ENCODE data around the gene AFF3. TPM values are rescaled to one million over a fixed set of nuclear protein-coding genes. Genes with fewer than 3 reads are reported as not detected.

Gene AFF3
- total and polyA plus RNA-seq, 2 donors (not counting 3 experiments of a cell fraction or from before 2014, with no cell fraction given) = 0.06 to 0.07 TPM

DNA sequence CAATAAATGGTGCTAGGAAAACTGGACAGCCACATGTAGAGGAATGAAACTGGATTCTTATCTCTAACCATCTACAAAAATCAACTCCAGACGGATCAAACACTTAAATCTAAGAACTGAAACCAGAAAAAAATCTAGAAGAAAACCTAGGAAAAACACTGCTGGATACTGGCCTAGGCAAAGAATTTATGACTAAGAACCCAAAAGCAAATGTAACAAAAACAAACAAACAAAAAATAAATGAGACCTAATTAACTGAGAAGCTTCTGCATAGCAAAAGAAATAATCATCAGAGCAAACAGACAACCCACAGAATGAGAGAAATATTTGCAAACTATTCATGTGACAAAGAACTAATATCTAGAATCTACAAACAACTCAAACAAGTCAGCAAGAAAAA is 338.5 kb downstream of the AFF3 start:
- no peaks in the 10 kb centered on the region for H3K79me2 ChIP-seq (ENCODE audit: control insufficient read depth, insufficient read depth, low read length)
- no peak overlapping the region for H3K4me2 ChIP-seq (ENCODE audit: insufficient read depth, low read length)
- H3K9me1 ChIP-seq (replicated peaks; ENCODE audit: control insufficient read depth, extremely low read depth, insufficient read depth, low read length) = no peaks in the 10 kb centered on the region
- H3K4me3 ChIP-seq (replicated peaks in 1 of 3; ENCODE audit: insufficient read depth in 1 of 3, low read depth in 1 of 3, low read length in 3 of 3) = no peak overlapping the region
- no peaks in the 10 kb centered on the region for H3K4me1 ChIP-seq (ENCODE audit: control insufficient read depth, extremely low read depth, insufficient read depth, low read length)
- BruUV-seq (replicated peaks) = no TSS peak
- no peak overlapping the region for H3K9ac ChIP-seq (replicated peaks; ENCODE audit: extremely low read depth, insufficient read depth, low read length)
- no peaks in the 10 kb centered on the region for H3K9me3 ChIP-seq (replicated peaks; ENCODE audit: control insufficient read depth, insufficient read depth, low read length)
- H3K27ac ChIP-seq (ENCODE audit: insufficient read depth, low read depth, low read length) = no peak overlapping the region
- TF ChIP-seq FOS (IDR thresholded peaks at IDR 0.05; ENCODE audit: borderline replicate concordance, insufficient read depth, low read length) (no peak), MYC (IDR thresholded peaks at IDR 0.05; ENCODE audit: low read depth, low read length) (no peak)
- H3K27me3 ChIP-seq (ENCODE audit: control insufficient read depth in 2 of 2, insufficient read depth in 2 of 2, low read length in 2 of 2) = peaks cover 0 to 12% of the 10 kb centered on the region in 2 experiments
- CTCF ChIA-PET = no interaction called here
- no peak overlapping the region for H2AFZ ChIP-seq (ENCODE audit: low read depth, low read length)
- no peaks in the 10 kb centered on the region for H4K20me1 ChIP-seq (replicated peaks; ENCODE audit: control insufficient read depth, extremely low read depth, insufficient read depth, low read length)
- no peaks in the 10 kb centered on the region for H3K36me3 ChIP-seq (ENCODE audit: control insufficient read depth in 2 of 2, extremely low read depth in 1 of 2, insufficient read depth in 2 of 2, low read length in 2 of 2)
- no peak for DNase-seq (ENCODE audit: low read depth, low spot score)
- POLR2A ChIA-PET = no interaction called here
- dilution Hi-C loops (cut with MboI; ENCODE audit: extremely low pct_ligation_motif_present, low sequenced_read_pairs) (no loop called here), intact Hi-C loops (cut with micrococcal nuclease) (no loop called here)
- FAIRE-seq = no peak

DNA sequence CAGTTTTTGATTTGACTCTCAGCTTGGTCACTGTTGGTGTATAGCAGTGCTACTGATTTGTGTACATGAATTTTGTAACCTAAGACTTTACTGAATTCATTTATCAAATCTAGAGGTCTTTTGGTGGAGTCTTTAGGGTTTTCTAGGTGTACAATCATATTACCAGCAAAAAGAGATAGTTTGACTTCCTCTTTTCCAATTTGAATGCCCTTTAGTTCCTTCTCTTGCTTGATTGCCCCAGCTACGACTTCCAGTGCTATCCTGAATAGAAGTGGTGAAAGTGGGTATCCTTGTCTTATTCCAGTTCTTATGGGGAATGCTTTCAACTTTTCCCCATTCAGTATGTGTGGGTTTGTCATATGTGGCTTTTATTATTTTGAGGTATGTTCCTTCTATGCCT is 339.7 kb downstream of the AFF3 start:
- FAIRE-seq (no peak), DNase-seq (ENCODE audit: low read depth, low spot score) (no peak)
- Histone ChIP-seq H3K79me2 (ENCODE audit: control insufficient read depth, insufficient read depth, low read length) (no peaks in the 10 kb centered on the region), H3K4me3 (replicated peaks in 1 of 3; ENCODE audit: insufficient read depth in 1 of 3, low read depth in 1 of 3, low read length in 3 of 3) (no peak overlapping the region), H3K9me3 (replicated peaks; ENCODE audit: control insufficient read depth, insufficient read depth, low read length) (no peaks in the 10 kb centered on the region), H3K9ac (replicated peaks; ENCODE audit: extremely low read depth, insufficient read depth, low read length) (no peak overlapping the region), H4K20me1 (replicated peaks; ENCODE audit: control insufficient read depth, extremely low read depth, insufficient read depth, low read length) (no peaks in the 10 kb centered on the region), H3K36me3 (ENCODE audit: control insufficient read depth in 2 of 2, extremely low read depth in 1 of 2, insufficient read depth in 2 of 2, low read length in 2 of 2) (no peaks in the 10 kb centered on the region), H3K4me1 (ENCODE audit: control insufficient read depth, extremely low read depth, insufficient read depth, low read length) (no peaks in the 10 kb centered on the region), H3K27ac (ENCODE audit: insufficient read depth, low read depth, low read length) (no peak overlapping the region), H3K4me2 (ENCODE audit: insufficient read depth, low read length) (no peak overlapping the region), H3K27me3 (ENCODE audit: control insufficient read depth in 2 of 2, insufficient read depth in 2 of 2, low read length in 2 of 2) (peaks cover 0 to 12% of the 10 kb centered on the region in 2 experiments), H3K9me1 (replicated peaks; ENCODE audit: control insufficient read depth, extremely low read depth, insufficient read depth, low read length) (no peaks in the 10 kb centered on the region), H2AFZ (ENCODE audit: low read depth, low read length) (no peak overlapping the region)
- intact Hi-C loops (cut with micrococcal nuclease) = no loop called here
- no peak for TF ChIP-seq JUN (IDR thresholded peaks at IDR 0.05; ENCODE audit: borderline replicate concordance, insufficient read depth, insufficient read length, low read depth)
- dilution Hi-C loops (cut with MboI; ENCODE audit: extremely low pct_ligation_motif_present, low sequenced_read_pairs) = no loop called here
- BruUV-seq (replicated peaks) = no TSS peak
- CTCF ChIA-PET = interaction anchor here (0.6 to 1.7 kb wide), 3 partner anchors 16 to 460 kb away, joined by 3 to 6 read pairs (median 4); no protein-coding TSS in a partner anchor
- POLR2A ChIA-PET = no interaction called here
